B cell (primary cell): ENCODE data around the gene PILRB. TPM values are rescaled to one million over a fixed set of nuclear protein-coding genes. Genes with fewer than 3 reads are reported as not detected.
A peak's percentile ranks its signal among the peaks of the same experiment; 100 is the strongest.
"Not testable (repeated sequence)": the region's sequence is repeated elsewhere in the genome, so short reads cannot be mapped to it uniquely, and the experiment has no call there.

Source experiments
- ATAC-seq: fragments of 200-7000 bp; cut with Tn5 transposase; one replicate; pipeline ENCODE4 v1.10.0; 2021; ENCODE audit warnings: low read depth, mild to moderate bottlenecking, moderate number of reproducible peaks, moderate library complexity
- CTCF ChIA-PET: fragments of 350-600 bp; sonication (Branson Sonifier 250); formaldehyde crosslinking; loops from one replicate; lab custom pipeline; 2021; ENCODE audit warnings: antibody characterized with exemption, inconsistent platforms; lab: Charles Lee
- POLR2A ChIA-PET: fragments of 350-600 bp; sonication (Branson Sonifier 250); formaldehyde crosslinking; loops from one replicate; lab custom pipeline; 2021; ENCODE audit warnings: antibody characterized with exemption; lab: Charles Lee
- DNase-seq: peaks from one replicate; pipeline ENCODE4 v3.0.0; 2013
- H2AFZ ChIP-seq: 2 replicates; pipeline ENCODE4 v1.6.1; 2012; ENCODE audit warnings: mild to moderate bottlenecking, low read depth, low read length; ENCODE audit not compliant: insufficient read depth, poor library complexity, severe bottlenecking
- H3K27ac ChIP-seq, 2 donors: 1 replicate in 1 of 2; 2 replicates in 1 of 2; pipeline ENCODE4 v1.5.1; 2012 to 2013; ENCODE audit warnings: low read length in 2 of 2, mild to moderate bottlenecking in 2 of 2, moderate library complexity in 1 of 2
- H3K27me3 ChIP-seq, 4 experiments: fragments of 200-600 bp in 1 of 4; sonication (generic) in 1 of 4; replicated peaks in 1 of 4; 1 replicate in 2 of 4; 2 replicates in 2 of 4; pipeline versions ENCODE4 v1.6.1 to v1.7.0; 2013 to 2016; ENCODE audit warnings: low read length in 3 of 4, mild to moderate bottlenecking in 2 of 4, mixed read lengths in 1 of 4, moderate library complexity in 1 of 4; ENCODE audit not compliant: insufficient read depth in 4 of 4, control insufficient read depth in 3 of 4; ENCODE audit errors: control extremely low read depth in 1 of 4
- H3K36me3 ChIP-seq, 2 experiments: replicated peaks in 1 of 2; 1 replicate in 1 of 2; 2 replicates in 1 of 2; pipeline versions ENCODE4 v1.6.1 to v1.7.1; 2013; ENCODE audit warnings: low read length in 1 of 2; ENCODE audit not compliant: insufficient read depth in 2 of 2, control insufficient read depth in 1 of 2; ENCODE audit errors: control extremely low read depth in 1 of 2, extremely low read depth in 1 of 2
- H3K4me1 ChIP-seq, 2 donors: fragments of 200-600 bp in 1 of 2; sonication (generic) in 1 of 2; 1 replicate in 1 of 2; 2 replicates in 1 of 2; pipeline versions ENCODE4 v1.5.1 to v1.6.1; 2013 to 2017; ENCODE audit warnings: low read length in 2 of 2; ENCODE audit not compliant: control insufficient read depth in 2 of 2, insufficient read depth in 2 of 2
- H3K4me2 ChIP-seq: replicated peaks from 2 replicates; pipeline ENCODE3; 2012; ENCODE audit warnings: mild to moderate bottlenecking, low read depth, low read length; ENCODE audit not compliant: poor library complexity, severe bottlenecking
- H3K4me3 ChIP-seq, 5 experiments: fragments of 200-600 bp in 1 of 5; sonication (generic) in 1 of 5; 1 replicate in 3 of 5; 2 replicates in 2 of 5; pipeline versions ENCODE4 v1.5.1 to v1.7.0; 2011 to 2016; ENCODE audit warnings: low read length in 4 of 5, mild to moderate bottlenecking in 4 of 5, low read depth in 2 of 5, control low read depth in 1 of 5, moderate library complexity in 1 of 5; ENCODE audit not compliant: insufficient read depth in 1 of 5; ENCODE audit errors: control extremely low read depth in 1 of 5, extremely low read depth in 1 of 5
- H3K79me2 ChIP-seq: fragments of 200-600 bp; sonication (generic); one replicate; pipeline ENCODE4 v1.6.0; 2016; ENCODE audit warnings: low read length; ENCODE audit not compliant: control insufficient read depth, insufficient read depth
- H3K9ac ChIP-seq: fragments of 200-600 bp; sonication (generic); 2 replicates; pipeline ENCODE4 v1.6.1; 2017; ENCODE audit warnings: mild to moderate bottlenecking, low read length, moderate library complexity
- H3K9me3 ChIP-seq, 3 donors: one replicate each; pipeline versions ENCODE4 v1.6.1 to v1.7.1; 2013; ENCODE audit warnings: low read length in 2 of 3; ENCODE audit not compliant: control insufficient read depth in 2 of 3, insufficient read depth in 1 of 3; ENCODE audit errors: control extremely low read depth in 1 of 3
- H4K20me1 ChIP-seq: 2 replicates; pipeline ENCODE4 v1.6.0; 2012; ENCODE audit warnings: mild to moderate bottlenecking, low read length; ENCODE audit not compliant: insufficient read depth, control insufficient read depth, poor library complexity, severe bottlenecking
- H3K27ac Mint-ChIP-seq: one replicate; pipeline ENCODE4 v1.8.0; 2021; ENCODE audit warnings: mixed read lengths
- H3K27me3 Mint-ChIP-seq: one replicate; pipeline ENCODE4 v1.8.0; 2021; ENCODE audit warnings: mixed read lengths
- H3K4me1 Mint-ChIP-seq: one replicate; pipeline ENCODE4 v1.8.0; 2021; ENCODE audit warnings: mixed read lengths
- H3K4me3 Mint-ChIP-seq: one replicate; pipeline ENCODE4 v1.8.0; 2021; ENCODE audit warnings: mixed read lengths
- H3K9me3 Mint-ChIP-seq: one replicate; pipeline ENCODE4 v1.8.0; 2022; ENCODE audit warnings: mixed read lengths; ENCODE audit not compliant: insufficient read depth
- EZH2 ChIP-seq: IDR thresholded peaks from 2 replicates; pipeline ENCODE4 v1.6.1; 2012; ENCODE audit warnings: borderline replicate concordance, low read depth, mild to moderate bottlenecking, moderate library complexity, low read length; ENCODE audit not compliant: insufficient read depth, poor library complexity, severe bottlenecking
- WGBS: methylation state at CpG from one replicate; pipeline ENCODE4 v1.1.5; 2013; ENCODE audit warnings: missing lambda C conversion rate; ENCODE audit not compliant: insufficient coverage; 5-methylcytosine and 5-hydroxymethylcytosine counted together
- intact Hi-C: fragments of 100-400 bp; cut with micrococcal nuclease; formaldehyde crosslinking; loops from one replicate; pipeline ENCODE4 v1.10.0; 2022
- polyA plus RNA-seq: library from polyadenylated mRNA; depleted of rRNA; stranded (reverse); fragments of >200 nt; gene quantifications from 2 replicates; pipeline ENCODE4 v1.2.3, GENCODE V29; 2012
- total RNA-seq, 2 donors: library from RNA; stranded (reverse); fragments of 120-200 nt in 1 of 2; gene quantifications; 1 replicate in 1 of 2; 2 replicates in 1 of 2; pipeline versions ENCODE4 v1.2.3 to v1.2.4, GENCODE V29; 2013 to 2022
- TF ChIP-seq, protein P1 (sequence below): fragments of 200-600 bp; IDR thresholded peaks from one replicate; pipeline ENCODE4 v1.8.0; 2022; ENCODE audit warnings: antibody characterized with exemption, mild to moderate bottlenecking

The PILRB gene
- total and polyA plus RNA-seq, 2 donors (not counting 1 experiment from before 2014, with no cell fraction given) = 162 to 391 TPM

DNA sequence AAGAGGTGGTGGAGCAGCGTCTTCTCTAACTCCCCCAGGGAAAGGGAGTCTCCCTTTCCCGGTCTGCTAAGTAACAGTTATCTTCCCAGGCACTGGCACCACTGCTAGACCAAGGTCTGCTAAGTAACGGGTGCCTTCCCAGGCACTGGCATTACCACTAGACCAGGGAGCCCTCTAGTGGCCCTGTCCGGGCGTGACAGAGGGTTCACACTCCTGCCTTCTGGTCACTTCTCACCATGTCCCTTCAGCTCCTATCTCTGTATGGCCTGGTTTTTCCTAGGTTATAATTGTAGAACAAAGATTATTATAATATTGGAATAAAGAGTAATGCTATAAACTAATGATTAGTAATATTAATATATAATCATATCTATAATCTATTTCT lies 12.6 kb upstream of the PILRB start:
- WGBS = no CpG with 5 or more reads among the region's 5 CpGs
- H3K9ac ChIP-seq, H3K27me3 Mint-ChIP-seq, H3K27me3 ChIP-seq, H3K4me2 ChIP-seq, H3K9me3 Mint-ChIP-seq, H4K20me1 ChIP-seq, H3K9me3 ChIP-seq, H2AFZ ChIP-seq: not testable (repeated sequence)
- peak; percentile 65 for DNase-seq
- H3K36me3 ChIP-seq = peaks cover 9 to 57% of the 10 kb centered on the region in 2 experiments
- TF ChIP-seq, protein P1, sequence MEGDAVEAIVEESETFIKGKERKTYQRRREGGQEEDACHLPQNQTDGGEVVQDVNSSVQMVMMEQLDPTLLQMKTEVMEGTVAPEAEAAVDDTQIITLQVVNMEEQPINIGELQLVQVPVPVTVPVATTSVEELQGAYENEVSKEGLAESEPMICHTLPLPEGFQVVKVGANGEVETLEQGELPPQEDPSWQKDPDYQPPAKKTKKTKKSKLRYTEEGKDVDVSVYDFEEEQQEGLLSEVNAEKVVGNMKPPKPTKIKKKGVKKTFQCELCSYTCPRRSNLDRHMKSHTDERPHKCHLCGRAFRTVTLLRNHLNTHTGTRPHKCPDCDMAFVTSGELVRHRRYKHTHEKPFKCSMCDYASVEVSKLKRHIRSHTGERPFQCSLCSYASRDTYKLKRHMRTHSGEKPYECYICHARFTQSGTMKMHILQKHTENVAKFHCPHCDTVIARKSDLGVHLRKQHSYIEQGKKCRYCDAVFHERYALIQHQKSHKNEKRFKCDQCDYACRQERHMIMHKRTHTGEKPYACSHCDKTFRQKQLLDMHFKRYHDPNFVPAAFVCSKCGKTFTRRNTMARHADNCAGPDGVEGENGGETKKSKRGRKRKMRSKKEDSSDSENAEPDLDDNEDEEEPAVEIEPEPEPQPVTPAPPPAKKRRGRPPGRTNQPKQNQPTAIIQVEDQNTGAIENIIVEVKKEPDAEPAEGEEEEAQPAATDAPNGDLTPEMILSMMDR = peak; percentile 70
- CTCF ChIA-PET = interaction anchor here (0.7 to 5.0 kb wide), 19 partner anchors 10 to 232 kb away, joined by 3 to 66 read pairs (median 4); no protein-coding TSS in a partner anchor
- Mint-ChIP-seq H3K4me3 (peak overlapping the region; percentile 79), H3K27ac (peak overlapping the region; percentile 96), H3K4me1 (peaks cover 38% of the 10 kb centered on the region)
- H3K4me1 ChIP-seq = peaks cover 18 to 29% of the 10 kb centered on the region in 2 donors
- peak overlapping the region in 1 of 5 experiments; percentile 17 for H3K4me3 ChIP-seq
- POLR2A ChIA-PET = interaction anchor here (0.6 to 1.7 kb wide), 8 partner anchors 10 to 263 kb away, joined by 3 to 5 read pairs (median 4); partner anchors contain the start of genes MEPCE, PVRIG and ZCWPW1
- H3K79me2 ChIP-seq = peaks cover 63% of the 10 kb centered on the region
- ATAC-seq = peak; percentile 58
- peak overlapping the region; percentile 67 to 97 for H3K27ac ChIP-seq
- intact Hi-C loops = loop anchor here (1.0 to 10.0 kb wide), 4 partner anchors 24 to 84 kb away; partner anchors contain the start of genes MEPCE and ZCWPW1

GRCh38 chr7:100346921-100347320 lies 11.0 kb upstream of the PILRB start:
- Histone ChIP-seq H3K9me3 (no peaks in the 10 kb centered on the region), H3K36me3 (peaks cover 9 to 62% of the 10 kb centered on the region in 2 experiments), H3K79me2 (peaks cover 68% of the 10 kb centered on the region), H3K27me3 (no peaks in the 10 kb centered on the region), H3K27ac (peak overlapping the region; percentile 2 to 30), H2AFZ (no peak overlapping the region), H3K4me2 (no peak overlapping the region), H3K9ac (no peak overlapping the region), H3K4me3 (no peak overlapping the region), H3K4me1 (peaks cover 17 to 32% of the 10 kb centered on the region in 2 donors), H4K20me1 (no peaks in the 10 kb centered on the region)
- CTCF ChIA-PET = interaction anchor here (1.0 to 5.0 kb wide), 10 partner anchors 10 to 217 kb away, joined by 3 to 66 read pairs (median 5); no protein-coding TSS in a partner anchor
- intact Hi-C loops = loop anchor here (10.0 kb wide), 1 partner anchor 72 kb away; no protein-coding TSS in a partner anchor
- Mint-ChIP-seq H3K27ac (no peak overlapping the region), H3K4me3 (no peak overlapping the region), H3K27me3 (no peaks in the 10 kb centered on the region), H3K9me3 (no peaks in the 10 kb centered on the region), H3K4me1 (peaks cover 29% of the 10 kb centered on the region)
- DNase-seq (no peak), ATAC-seq (no peak)
- POLR2A ChIA-PET = no interaction called here
- TF ChIP-seq, protein P1 = no peak
- no peak for TF ChIP-seq EZH2
